OCI-LY1 (cell line): Measurements from ENCODE around the gene HECW1.

Source experiments
- H2AFZ ChIP-seq: fragments of 200-600 bp; sonication (generic), shearing (Covaris generic); 2 replicates; pipeline ENCODE4 v1.6.0; 2014; ENCODE audit warnings: antibody characterized with exemption, mild to moderate bottlenecking, low read length
- H3F3A ChIP-seq: fragments of 200-600 bp; sonication (generic), shearing (Covaris generic); 2 replicates; pipeline ENCODE4 v1.6.0; 2014; ENCODE audit warnings: mild to moderate bottlenecking, antibody characterized with exemption, low read length, moderate library complexity; ENCODE audit not compliant: insufficient read depth
- H3K27ac ChIP-seq: fragments of 200-600 bp; sonication (generic); 2 replicates; pipeline ENCODE4 v1.5.1; 2014; ENCODE audit warnings: low read length, mixed run types, mild to moderate bottlenecking, low read depth; ENCODE audit not compliant: poor library complexity, severe bottlenecking
- H3K27me3 ChIP-seq: fragments of 200-600 bp; sonication (generic); 2 replicates; pipeline ENCODE4 v1.6.0; 2014; ENCODE audit warnings: antibody characterized with exemption, mild to moderate bottlenecking, low read length, moderate library complexity; ENCODE audit not compliant: insufficient read depth
- H3K36me3 ChIP-seq: fragments of 200-600 bp; sonication (generic); 2 replicates; pipeline ENCODE4 v1.6.1; 2014; ENCODE audit warnings: mild to moderate bottlenecking, antibody characterized with exemption, low read length, moderate library complexity, mixed read lengths; ENCODE audit not compliant: insufficient read depth
- H3K4me1 ChIP-seq: fragments of 200-600 bp; sonication (generic); 2 replicates; pipeline ENCODE4 v1.5.1; 2014; ENCODE audit warnings: mild to moderate bottlenecking, low read length, moderate library complexity; ENCODE audit not compliant: insufficient read depth, severe bottlenecking
- H3K4me2 ChIP-seq: fragments of 200-600 bp; sonication (generic), shearing (Covaris generic); 2 replicates; pipeline ENCODE4 v1.6.1; 2014; ENCODE audit warnings: low read length
- H3K4me3 ChIP-seq: fragments of 200-600 bp; sonication (generic); 2 replicates; pipeline ENCODE4 v1.5.1; 2014; ENCODE audit warnings: low read length, low read depth, mild to moderate bottlenecking, mixed read lengths; ENCODE audit not compliant: poor library complexity, severe bottlenecking
- H3K79me2 ChIP-seq: fragments of 200-600 bp; shearing (Covaris generic); 2 replicates; pipeline ENCODE4 v1.6.1; 2016; ENCODE audit warnings: mixed run types, low read length, mixed read lengths; ENCODE audit not compliant: insufficient read depth
- H3K9ac ChIP-seq: fragments of 200-600 bp; sonication (generic), shearing (Covaris generic); 2 replicates; pipeline ENCODE4 v1.6.1; 2014; ENCODE audit warnings: mild to moderate bottlenecking, low read length, mixed read lengths
- H3K9me2 ChIP-seq: fragments of 200-600 bp; sonication (generic), shearing (Covaris generic); 2 replicates; pipeline ENCODE4 v1.6.1; 2014; ENCODE audit warnings: low read depth, mild to moderate bottlenecking, low read length, mixed read lengths
- H3K9me3 ChIP-seq: fragments of 200-600 bp; shearing (Covaris generic); 2 replicates; pipeline ENCODE4 v1.6.1; 2014; ENCODE audit warnings: low read length, mixed read lengths
- H4K20me1 ChIP-seq: fragments of 200-600 bp; sonication (generic), shearing (Covaris generic); 2 replicates; pipeline ENCODE4 v1.6.0; 2016; ENCODE audit warnings: mild to moderate bottlenecking, low read length; ENCODE audit not compliant: insufficient read depth
- EZH2 ChIP-seq: fragments of 200-600 bp; sonication (generic), shearing (Covaris generic); IDR thresholded peaks from 2 replicates; pipeline ENCODE4 v1.8.0; 2017; ENCODE audit warnings: borderline replicate concordance, mixed run types, mild to moderate bottlenecking, antibody characterized with exemption, low read length, moderate library complexity, mixed read lengths
- TF ChIP-seq, protein P1 (sequence below): fragments of 200-600 bp; sonication (generic), shearing (Covaris generic); IDR thresholded peaks from 2 replicates; pipeline ENCODE4 v1.5.1; 2017; ENCODE audit warnings: mild to moderate bottlenecking, antibody characterized with exemption, low read length, moderate library complexity, mixed read lengths

Gene HECW1

DNA sequence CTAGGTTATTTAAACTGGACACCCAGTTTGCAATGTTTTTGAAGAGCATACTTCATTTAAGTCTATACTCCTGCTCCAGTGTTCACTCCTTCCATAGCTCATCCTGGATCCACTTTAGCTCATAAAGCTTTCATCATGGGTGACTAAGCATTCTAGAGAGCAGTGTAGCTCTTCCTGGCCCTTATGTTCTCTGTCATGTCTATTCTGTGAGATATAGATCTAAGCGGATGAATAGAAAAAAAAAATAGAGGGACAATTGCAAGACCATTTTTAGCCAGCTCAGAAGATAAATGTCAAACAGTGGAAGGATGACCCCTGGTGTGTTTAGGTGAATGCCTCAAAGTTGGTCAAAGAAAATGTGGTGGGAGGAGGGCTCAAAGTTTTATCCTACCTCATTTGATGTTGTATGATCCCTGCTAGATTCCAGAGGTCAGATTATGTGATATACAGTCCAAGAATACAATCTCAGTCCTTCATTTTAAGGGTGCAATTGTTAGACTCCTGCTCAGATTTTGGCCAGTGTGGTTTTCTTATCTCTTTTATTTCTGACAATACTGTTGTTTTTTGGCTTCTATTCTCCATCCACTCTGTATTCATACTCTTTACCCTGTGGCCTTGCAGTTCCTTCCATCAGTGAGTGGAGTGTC is 7.5 kb upstream of the HECW1 start:
- TF ChIP-seq EZH2, result no peak
- TF ChIP-seq, protein P1, sequence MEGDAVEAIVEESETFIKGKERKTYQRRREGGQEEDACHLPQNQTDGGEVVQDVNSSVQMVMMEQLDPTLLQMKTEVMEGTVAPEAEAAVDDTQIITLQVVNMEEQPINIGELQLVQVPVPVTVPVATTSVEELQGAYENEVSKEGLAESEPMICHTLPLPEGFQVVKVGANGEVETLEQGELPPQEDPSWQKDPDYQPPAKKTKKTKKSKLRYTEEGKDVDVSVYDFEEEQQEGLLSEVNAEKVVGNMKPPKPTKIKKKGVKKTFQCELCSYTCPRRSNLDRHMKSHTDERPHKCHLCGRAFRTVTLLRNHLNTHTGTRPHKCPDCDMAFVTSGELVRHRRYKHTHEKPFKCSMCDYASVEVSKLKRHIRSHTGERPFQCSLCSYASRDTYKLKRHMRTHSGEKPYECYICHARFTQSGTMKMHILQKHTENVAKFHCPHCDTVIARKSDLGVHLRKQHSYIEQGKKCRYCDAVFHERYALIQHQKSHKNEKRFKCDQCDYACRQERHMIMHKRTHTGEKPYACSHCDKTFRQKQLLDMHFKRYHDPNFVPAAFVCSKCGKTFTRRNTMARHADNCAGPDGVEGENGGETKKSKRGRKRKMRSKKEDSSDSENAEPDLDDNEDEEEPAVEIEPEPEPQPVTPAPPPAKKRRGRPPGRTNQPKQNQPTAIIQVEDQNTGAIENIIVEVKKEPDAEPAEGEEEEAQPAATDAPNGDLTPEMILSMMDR, result no peak
- H4K20me1 ChIP-seq, result no peaks in the 10 kb centered on the region

DNA sequence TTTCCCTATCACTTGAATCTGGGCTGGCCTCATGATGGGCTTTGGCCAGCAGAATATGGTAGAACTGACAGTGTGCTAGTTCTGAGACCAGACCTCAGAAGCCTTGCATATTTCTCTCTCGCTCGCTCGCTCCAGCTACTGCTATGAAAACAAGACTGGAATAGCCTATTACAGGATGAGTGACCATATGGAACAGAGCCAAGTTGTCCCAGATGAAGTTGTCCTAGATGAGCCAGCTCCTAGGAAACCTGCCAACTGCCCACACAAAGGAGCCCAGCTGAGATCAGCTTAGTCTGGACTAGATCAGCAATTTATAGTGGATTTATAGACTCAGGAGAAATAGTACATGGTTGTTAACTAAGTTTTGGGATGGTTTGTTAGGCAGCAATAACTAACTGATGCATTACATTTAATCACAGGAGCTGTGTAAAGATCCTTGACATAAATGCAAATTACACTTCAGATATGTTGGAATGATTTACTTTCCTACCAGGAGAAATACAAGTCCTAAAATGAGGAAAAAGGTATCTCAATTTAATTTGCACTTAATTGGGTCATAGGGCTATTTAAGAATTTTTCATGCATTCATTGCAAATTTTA is 6.8 kb upstream of the HECW1 start:
- Histone ChIP-seq H3K36me3 (no peaks in the 10 kb centered on the region), H2AFZ (no peak overlapping the region), H4K20me1 (no peaks in the 10 kb centered on the region), H3K4me3 (no peak overlapping the region), H3K4me2 (no peak overlapping the region), H3K27ac (no peak overlapping the region), H3F3A (no peaks in the 10 kb centered on the region), H3K9ac (no peak overlapping the region), H3K79me2 (no peaks in the 10 kb centered on the region), H3K27me3 (no peaks in the 10 kb centered on the region), H3K9me3 (no peaks in the 10 kb centered on the region), H3K9me2 (no peaks in the 10 kb centered on the region), H3K4me1 (no peaks in the 10 kb centered on the region)
- TF ChIP-seq, protein P1, result no peak
- no peak for TF ChIP-seq EZH2

More for the DNA sequence above, 7.5 kb upstream of the HECW1 start:
- no peaks in the 10 kb centered on the region for H3K27me3 ChIP-seq
- H3K9me3 ChIP-seq, result no peaks in the 10 kb centered on the region
- no peak overlapping the region for H3K4me3 ChIP-seq
- H3K4me2 ChIP-seq, result no peak overlapping the region
- no peak overlapping the region for H3K9ac ChIP-seq
- H3K9me2 ChIP-seq, result no peaks in the 10 kb centered on the region
- no peaks in the 10 kb centered on the region for H3K79me2 ChIP-seq
- H2AFZ ChIP-seq, result no peak overlapping the region
- no peaks in the 10 kb centered on the region for H3K4me1 ChIP-seq
- no peak overlapping the region for H3K27ac ChIP-seq
- no peaks in the 10 kb centered on the region for H3F3A ChIP-seq
- H3K36me3 ChIP-seq, result no peaks in the 10 kb centered on the region

DNA sequence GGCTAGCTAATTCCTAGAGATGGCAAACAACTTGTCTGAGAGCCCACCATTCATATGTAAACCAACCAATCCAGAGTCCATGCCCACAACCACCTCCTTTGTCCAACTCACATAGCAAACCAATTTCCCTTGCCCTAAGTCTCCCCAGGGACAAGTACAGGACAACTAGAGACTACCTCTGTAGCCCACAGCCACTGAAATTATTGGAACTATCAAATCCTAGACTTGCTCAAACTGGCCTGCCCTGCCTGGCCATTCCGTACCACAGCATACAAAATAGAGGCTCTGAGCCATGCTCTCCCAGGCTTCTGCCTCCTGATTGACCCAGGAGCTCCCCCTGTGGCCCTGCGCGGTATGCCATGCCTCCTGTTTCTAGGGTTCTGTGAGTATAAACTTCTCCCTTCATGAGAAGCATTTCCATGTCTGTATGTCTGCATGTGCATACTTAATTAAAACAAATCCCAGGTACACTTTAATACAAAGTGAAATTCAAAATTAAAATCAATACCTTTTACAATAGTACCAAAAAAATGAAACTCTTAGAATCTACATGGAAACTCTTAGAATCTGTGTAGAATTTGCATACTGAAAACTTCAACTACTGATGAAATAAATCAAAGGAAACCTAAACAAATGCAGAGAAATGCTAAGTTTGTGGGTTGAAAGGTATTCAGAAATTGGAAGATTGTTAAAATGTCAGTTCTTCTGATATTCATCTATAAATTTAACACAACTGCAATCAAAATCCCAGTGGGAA is 4.0 kb upstream of the HECW1 start:
- H3K9me2 ChIP-seq, result no peaks in the 10 kb centered on the region
- no peak overlapping the region for H3K4me3 ChIP-seq
- H3K4me1 ChIP-seq, result no peaks in the 10 kb centered on the region
- H3F3A ChIP-seq, result no peaks in the 10 kb centered on the region
- H2AFZ ChIP-seq, result no peak overlapping the region
- TF ChIP-seq, protein P1, result peak; percentile 94
- TF ChIP-seq EZH2, result no peak
- no peaks in the 10 kb centered on the region for H3K36me3 ChIP-seq
- no peaks in the 10 kb centered on the region for H3K27me3 ChIP-seq
- no peaks in the 10 kb centered on the region for H3K79me2 ChIP-seq
- H3K4me2 ChIP-seq, result no peak overlapping the region
- no peaks in the 10 kb centered on the region for H3K9me3 ChIP-seq
- no peaks in the 10 kb centered on the region for H4K20me1 ChIP-seq
- no peak overlapping the region for H3K9ac ChIP-seq
- no peak overlapping the region for H3K27ac ChIP-seq
